Glomerular visceral epithelial cell (primary cell): ENCODE measurements around the gene XAB2.

Experiments used
- DNase-seq: peaks from one replicate; pipeline ENCODE4 v3.0.0-alpha.2; 2016; ENCODE audit errors: extremely low spot score

Gene XAB2

DNA sequence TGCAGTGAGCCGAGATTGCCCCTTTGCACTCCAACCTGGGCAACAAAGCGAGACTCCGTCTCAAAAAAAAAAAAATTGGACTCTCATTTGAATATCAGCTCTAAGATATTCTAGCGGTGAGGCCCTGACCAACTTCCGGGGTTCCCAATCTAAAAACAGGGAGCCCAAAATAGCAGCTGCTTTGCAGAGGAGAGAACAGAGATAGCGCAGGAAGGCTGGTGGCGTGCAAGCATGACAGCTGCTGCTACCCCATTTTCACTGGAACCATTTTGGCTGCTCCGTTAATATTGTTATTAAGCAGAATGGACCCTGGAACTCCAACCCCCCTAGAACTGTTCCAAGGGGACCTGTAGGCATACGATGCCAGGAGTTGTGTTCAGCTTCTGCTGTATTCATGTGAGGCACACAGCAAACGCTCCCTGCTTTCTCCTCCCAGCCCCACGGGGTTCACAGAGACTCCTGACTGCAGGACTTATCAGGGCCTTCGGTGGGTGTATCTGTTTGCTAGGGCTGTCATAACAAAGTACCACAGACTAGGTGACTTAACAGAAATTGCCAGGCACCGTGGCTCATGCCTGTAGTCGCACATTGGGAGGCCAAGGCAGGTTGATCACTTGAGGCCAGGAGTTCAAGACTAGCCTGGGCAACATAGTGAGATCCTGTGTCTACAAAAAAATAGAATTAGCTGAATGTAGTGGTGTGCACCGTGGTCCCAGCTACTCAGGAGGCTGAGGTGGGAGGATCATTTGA lies 19.1 kb upstream of the XAB2 start:
- no peak for DNase-seq

DNA sequence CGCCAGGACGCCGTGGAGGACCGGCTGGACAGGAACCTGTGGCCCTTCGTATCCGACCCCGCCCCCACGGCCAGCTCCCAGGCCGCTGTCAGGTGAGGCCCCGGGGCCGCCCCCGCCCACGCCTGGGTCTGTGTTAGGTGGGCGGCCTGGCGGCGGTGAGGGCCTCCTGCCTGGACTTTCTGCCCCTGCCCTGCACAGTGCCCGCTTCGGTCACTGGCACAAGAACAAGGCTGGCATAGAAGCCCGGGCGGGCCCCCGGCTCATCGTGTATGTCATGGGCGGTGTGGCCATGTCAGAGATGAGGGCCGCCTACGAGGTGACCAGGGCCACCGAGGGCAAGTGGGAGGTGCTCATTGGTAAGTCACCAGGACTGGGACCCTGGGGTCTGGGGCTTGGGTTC lies 17.8 kb upstream of the XAB2 start:
- no peak for DNase-seq

DNA sequence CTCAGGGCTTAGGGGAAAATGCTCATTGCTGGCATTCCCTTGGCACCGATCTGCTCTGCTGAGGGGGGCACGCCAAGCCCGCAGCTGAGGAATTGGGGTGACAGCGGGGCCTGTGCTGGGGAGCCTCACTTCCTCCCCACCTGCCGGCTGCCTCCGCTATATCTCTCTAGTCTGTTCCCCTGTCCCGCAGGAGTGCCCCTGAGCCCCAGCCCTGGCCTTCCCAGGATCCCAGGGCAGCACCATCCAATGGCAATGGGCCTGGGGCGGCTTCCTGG lies 17.0 kb upstream of the XAB2 start:
- DNase-seq: no peak

DNA sequence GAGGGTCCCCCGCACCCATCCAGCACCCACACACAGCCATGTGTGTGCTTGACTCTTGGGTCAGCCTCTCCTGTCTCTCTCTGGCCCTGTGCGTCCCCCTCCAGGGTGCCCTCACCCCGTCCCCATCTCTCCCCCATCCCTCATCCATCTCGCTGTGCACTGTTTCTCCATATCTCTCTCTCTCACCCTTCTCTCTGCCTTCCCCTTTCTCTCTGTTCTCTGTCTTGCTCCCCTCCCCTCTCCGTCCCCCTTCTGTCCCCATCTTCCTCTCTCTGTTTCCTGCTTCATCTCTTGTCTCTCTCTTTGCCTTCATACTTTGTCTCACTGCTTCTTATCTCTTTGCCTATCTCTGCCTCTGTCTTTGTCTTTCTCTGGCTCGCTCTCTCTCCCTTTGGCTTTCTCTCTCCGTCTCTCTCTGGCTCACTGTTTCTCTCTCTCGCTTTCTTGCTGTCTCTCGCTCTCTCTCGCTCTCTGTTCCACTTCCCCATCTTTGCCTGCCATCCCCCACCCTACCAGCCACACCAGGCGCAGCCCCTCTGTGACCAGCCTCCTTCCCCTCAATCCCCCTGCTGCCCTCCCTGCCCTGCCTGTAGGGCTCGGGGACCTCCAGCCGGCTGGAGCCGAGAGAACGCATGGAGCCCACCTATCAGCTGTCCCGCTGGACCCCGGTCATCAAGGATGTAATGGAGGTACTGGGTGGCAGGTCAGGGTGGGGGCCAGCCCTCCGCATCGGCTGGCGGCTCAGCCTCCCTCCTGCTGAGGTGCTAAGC lies 16.5 kb upstream of the XAB2 start:
- no peak for DNase-seq

DNA sequence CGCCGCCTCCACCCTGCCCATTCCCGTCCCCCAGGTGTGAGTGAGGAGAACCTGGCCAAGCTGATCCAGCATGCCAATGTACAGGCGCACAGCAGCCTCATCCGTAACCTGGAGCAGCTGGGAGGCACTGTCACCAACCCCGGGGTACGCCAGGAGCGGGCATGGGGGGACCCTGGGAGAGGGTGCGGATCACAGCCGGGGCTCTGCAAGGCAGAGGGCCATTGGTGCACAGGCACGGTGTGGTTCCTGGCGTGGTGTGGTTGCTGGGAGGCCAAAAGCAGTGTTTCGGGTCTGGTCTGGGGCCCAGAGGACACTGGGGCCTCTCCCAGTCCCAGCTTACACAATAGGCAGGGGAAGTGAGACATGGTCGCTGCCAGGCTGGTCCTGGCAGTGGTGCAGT lies 15.8 kb upstream of the XAB2 start:
- no peak for DNase-seq

DNA sequence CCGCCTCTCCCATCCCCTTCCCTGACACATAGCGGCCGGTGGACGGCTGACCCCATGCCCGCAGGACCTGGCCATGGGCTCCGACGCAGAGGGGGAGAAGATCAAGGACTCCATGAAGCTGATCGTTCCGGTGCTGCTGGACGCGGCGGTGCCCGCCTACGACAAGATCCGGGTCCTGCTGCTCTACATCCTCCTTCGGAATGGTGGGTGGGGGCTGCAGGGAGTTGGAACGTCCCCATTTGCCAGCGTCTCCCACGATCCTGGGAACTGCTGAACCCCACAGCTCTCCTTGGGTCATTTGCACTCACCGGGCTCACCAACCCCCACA lies 15.2 kb upstream of the XAB2 start:
- DNase-seq: no peak

DNA sequence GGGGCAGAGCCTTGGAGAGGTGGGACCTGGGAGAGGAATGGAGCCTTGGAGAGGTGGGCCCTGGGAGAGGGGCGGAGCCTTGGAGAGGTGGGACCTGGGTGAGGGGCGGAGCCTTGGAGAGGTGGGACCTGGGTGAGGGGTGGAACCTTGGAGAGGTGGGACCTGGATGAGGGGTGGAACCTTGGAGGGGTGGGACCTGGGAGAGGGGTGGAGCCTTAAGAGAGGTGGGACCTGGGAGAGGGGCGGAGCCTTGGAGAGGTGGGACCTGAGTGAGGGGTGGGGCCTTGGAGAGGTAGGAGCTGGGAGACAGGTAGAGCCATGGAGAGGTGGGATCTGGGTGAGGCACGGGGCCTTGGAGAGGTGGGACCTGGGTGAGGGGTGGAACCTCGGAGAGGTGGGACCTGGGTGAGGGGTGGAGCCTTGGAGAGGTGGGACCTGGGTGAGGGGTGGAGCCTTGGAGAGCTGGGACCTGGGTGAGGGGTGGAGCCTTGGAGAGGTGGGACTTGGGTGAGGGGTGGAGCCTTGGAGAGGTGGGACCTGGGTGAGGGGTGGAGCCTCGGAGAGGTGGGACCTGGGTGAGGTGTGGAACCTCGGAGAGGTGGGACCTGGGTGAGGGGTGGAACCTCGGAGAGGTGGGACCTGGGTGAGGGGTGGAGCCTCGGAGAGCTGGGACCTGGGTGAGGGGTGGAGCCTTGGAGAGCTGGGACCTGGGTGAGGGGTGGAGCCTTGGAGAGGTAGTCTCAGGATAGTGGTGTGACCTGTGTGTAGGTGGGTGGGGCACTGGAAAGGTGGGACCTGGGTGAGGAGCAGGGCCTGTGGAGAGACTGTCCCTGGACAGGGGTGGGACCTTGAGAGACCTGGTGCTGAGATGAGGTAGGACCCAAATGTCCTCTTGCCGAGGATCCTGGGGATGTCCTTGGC lies 14.5 kb upstream of the XAB2 start:
- peak; percentile 49 for DNase-seq

DNA sequence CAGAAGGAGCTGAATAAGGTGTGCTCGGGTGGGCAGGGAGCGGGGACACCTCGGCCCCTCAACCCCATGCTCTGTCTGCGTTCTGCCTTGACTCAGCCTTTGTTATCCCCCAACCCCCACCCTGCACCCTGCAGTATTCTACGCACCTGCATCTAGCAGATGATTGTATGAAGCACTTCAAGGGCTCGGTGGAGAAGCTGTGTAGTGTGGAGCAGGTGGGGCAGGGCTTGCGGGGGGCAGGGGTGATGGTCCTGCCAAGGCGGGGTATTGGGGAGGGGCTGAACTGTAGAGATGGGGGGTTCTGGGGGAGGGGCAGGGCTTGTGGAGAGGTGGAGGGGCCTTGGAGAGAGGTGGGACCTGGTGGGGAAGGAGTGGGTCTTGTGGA lies 13.7 kb upstream of the XAB2 start:
- DNase-seq: no peak

DNA sequence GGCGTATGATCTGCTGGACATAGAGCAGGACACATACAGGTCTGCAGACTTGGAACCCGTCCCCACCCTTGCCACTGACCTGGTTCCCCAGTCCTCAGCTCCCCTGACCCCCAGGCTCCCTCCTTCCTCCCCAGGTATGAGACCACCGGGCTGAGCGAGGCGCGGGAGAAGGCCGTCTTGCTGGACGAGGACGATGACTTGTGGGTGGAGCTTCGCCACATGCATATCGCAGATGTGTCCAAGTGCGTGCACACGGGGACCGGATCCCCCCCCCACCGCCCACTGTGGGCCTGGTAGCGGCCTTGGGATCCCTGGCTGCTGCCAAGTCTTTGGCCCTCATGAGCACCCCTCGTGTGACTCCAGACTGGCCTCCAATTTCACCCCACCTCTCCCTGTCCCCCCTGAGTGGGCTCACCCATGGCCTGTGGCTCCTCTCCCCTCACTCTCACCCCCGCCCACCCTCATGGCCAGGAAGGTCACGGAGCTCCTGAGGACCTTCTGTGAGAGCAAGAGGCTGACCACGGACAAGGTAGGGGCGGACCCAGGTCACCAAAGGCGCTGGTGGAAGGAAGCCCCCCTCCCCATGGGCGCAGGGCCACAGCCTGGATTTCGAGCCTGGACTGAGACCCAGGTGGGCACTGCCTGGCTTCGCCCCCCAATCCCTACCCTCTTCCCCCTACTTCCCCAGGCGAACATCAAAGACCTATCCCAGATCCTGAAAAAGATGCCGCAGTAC lies 13.1 kb upstream of the XAB2 start:
- DNase-seq: no peak

DNA sequence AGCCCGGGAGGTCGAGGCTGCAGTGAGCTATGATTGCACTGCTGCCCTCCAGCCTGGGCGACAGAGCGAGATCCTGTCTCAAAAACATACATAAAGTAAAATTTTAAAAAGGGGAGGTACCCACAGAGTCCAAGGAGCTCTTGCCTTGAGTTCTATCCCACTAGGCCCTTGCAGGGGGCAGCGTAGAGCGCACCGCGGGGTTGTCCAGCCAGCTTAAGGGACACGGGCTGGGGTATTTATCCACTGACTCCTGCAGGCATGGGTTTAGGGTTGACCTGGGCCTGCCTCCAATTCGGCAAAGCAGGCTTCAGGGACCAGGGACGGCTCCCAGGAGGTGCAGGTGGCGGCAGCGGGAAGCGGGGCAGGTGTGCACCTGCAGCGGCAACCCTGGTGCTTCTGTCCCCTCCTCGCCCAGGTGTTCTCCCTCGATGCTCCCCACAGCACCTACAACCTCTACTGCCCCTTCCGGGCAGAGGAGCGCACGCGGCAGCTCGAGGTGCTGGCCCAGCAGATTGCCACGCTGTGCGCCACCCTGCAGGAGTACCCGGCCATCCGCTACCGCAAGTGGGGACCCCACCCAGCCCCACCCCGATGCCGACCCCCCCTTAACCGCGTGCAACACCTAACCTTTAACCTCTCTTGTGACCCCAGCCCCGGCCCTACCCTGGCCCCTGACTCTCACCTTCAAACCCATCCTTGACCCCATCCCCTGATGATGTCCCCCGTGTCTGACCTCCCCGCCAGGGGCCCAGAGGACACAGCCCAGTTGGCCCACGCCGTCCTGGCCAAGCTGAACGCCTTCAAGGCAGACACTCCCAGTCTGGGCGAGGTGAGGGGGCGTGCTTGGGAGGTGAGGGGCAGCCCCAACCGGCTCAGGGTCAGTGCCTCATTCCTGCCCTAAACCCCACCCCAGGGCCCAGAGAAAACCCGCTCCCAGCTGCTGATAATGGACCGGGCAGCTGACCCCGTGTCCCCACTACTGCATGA lies 12.2 kb upstream of the XAB2 start:
- no peak for DNase-seq

DNA sequence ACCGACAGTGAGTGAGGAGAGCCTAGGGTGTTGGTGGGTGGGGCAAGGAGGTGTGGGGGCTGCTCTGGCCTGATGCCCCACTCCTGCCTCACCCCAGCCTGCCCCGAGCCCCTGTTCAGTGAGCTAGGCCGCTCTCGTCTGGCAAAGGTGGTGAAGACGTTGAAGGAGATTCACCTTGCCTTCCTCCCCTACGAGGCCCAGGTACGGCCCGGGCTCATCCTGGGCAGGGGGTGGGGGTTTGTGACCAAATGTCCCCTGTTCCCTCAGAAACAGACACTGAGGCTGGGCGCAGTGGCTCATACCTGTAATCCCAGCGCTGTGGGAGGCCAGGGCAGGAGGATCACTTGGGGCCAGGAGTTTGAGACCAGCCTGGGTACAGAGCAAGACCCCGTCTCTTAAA lies 11.5 kb upstream of the XAB2 start:
- DNase-seq: no peak

DNA sequence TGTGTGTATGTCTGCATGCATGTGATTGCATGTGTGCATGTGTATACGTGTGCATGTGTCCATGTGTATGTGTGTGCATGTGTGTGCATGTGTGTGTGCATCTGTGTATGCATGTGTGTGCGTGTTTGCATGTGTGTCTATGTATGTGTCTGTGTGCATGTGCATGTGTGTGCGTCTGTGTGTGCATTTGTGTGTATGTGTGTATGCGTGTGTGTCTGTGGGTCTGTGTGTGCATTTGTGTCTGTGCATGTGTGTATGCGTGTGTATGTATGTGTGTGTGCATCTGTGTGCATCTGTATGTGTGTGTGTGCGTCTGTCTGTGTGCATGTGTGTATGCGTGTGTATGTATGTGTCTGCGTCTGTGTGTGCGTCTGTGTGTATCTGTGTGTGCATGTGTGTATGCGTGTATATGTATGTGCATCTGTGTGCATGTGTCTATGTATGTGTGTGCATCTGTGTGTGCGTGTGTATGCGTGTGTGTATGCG lies 10.6 kb upstream of the XAB2 start:
- no peak for DNase-seq

DNA sequence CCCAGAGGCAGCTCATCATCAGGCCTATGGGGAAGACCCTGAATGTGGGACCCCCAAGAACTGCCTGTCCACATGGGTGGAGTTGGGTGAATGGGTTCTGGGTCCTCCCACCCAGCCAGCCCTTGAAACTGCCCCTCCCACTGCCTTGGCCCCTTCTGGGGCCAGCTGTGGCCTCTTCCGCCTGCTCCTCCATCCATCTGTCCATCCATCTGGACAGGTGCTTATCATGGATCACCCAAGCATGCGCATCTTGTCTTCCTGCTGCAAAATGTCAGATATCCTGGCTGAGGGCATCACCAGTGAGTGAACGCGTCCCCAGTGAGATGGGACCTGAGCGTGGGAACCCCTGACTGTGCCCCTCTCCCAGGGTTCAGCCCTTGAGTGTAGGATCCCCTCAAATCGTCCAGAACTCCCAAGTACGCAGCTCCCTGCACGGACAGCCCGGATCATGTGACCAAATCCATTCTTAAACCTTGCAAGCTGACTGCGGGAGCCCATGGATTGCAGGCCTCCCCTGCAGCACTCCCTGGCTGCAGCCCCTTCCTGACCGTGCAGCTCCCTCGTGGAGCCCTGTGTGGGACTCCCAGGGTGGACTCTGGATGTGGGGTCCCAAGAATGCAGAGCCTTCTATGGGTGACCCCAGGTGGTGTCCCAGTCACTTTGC lies 9.6 kb upstream of the XAB2 start:
- no peak for DNase-seq

DNA sequence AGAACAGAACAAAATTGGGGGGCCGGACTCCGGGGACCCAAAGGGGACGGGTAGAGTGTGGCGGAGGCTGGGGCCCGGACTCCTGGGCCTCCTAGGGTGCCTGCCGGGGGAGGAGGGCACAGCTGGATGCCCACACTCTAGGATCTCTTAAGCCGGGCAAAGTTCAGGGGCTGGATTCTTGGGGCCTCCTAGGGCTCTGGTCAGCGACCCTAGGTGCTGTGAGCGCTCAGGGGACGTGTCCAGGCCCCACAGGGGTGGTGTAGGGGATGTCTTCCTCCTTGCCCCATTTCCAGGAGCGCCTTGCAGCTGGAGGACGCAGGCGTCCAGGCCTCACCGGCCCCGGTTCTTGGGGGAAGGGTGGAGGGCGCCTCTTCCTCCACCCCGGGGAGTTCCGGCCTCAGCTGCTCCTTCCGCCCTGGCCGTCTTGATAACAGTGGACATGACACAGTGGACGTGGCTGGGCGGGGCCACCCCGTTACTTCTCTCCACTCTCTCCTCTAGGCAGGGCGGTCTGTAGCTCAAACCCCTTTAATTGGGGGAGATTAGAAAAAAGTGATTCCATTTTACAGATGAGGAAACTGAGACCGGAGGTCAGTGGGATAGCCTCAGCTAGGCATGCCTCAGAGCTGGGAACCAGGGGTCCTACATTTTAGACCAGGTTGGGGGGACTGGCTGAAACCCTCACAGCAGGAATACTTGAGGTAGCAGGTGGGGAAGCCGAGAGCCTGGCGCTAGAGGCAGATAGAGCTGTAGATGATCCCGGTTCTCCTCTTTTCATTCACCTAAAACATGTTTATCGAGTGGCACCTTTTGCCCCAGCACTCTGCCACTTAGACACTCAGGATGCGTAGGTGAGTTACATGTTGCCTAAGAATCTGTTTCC lies 8.3 kb upstream of the XAB2 start:
- DNase-seq: peak; percentile 38

DNA sequence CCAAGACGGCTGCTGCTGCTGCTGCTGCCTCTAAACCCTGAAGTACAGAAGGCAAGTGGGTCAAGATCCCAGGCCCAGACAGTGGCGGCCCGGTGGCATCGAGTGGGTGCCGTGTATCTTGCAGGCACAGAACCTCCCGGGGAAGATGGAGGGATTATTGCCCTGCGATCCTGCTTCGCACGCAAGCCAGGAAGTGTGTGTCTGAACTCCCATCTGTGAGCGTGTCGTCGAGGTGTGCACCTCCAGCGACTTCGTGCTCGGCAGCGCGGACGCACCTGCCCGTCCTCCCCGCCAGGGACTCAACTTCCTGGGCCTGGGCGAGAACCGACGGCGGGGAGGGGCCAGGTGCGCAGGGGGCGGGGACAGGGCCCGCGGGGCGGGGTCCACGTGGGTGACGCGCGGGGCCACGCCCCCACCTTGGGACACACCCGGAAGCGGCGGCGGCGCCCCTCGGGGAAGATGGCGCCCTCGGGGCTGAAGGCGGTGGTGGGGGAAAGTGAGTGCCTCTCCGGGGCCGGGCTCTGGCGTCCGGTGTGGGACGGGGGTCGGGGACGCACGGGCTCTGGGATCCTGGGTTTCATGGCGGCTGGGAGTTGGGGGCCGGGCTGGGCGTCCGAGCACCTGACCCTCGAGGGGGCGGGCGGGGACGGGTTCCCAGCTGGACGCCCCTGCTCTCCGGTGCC lies 7.5 kb upstream of the XAB2 start, which contains the start of gene STXBP2:
Gene STXBP2 (plus strand): TSS at position 420 of the 683 bp plus-strand sequence. CDS start 40 bp downstream, at position 460.
- DNase-seq: peak; percentile 82

DNA sequence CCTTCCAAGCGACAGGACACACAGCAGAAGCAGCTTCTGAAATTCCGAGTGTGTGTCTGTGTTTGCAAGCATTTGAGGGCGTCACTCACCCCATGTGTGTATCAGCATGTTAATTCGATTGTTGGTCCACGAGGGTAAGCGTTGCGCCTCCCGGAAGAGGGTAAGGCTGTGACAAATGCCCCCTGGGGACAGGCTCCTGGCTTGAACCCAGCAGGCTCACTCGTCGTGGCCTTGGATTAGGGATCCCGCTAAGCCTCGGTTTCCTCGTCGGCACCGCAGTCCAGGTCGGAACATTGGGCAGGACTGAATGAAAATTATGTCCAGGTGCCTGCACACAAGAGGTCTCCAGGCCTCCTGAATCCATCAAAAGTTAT lies 7.0 kb upstream of the XAB2 start:
- no peak for DNase-seq

DNA sequence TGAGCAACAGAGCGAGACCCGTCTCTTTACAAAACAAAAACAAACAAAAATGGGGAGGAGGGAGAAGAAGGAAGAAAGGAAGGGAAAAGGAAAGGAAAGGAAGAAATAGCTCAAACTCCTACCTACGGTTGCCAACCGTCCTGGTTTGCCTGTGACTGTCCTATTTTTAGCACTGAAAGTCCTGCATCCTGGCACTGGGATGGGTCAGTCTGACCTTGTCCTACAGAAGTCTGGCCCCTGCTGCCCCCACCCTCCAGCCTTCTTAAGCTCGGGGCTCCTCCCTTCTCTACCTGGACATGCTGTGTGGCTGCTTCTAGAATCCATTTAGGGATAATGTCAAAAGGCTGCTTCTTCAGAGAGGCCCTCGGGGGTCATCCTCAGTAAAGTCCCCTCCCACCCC lies 6.3 kb upstream of the XAB2 start:
- no peak for DNase-seq

DNA sequence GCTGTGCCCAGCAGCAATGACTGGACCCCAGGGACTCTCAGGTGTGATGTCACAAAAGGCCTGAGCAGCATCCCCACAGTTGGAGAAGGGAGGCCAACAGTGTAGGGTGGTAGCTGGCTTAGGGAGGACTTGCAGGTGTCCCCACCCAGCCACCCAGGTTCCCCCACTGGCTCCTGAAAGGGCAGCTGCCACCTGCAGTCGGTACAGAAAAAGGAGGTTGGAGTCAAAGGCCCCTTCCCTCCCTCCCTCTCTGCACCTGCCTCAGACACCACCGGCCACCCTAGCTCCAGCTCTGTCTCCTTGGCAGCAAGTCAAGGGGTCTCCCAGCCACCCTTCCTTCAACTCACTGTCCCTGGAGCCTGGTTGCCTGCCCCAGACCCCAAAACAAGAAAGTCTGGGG lies 4.4 kb upstream of the XAB2 start, which contains the start of gene PCP2:
Gene PCP2 (minus strand): TSS at position 22 of the 400 bp plus-strand sequence. CDS start 262 bp downstream, outside the sequence.
- no peak for DNase-seq
